ENCODE measurements around the gene ASIC3. TPM values are rescaled to one million over a fixed set of nuclear protein-coding genes. Genes with fewer than 3 reads are reported as not detected.

Gene ASIC3
- total RNA-seq, 1 experiment from 2014 or later = 1.6 TPM

- no peak for DNase-seq (ENCODE audit: low read depth)
These were observed 40.7 kb downstream of the ASIC3 start for GRCh38 chr7:151088856-151089699.

DNA sequence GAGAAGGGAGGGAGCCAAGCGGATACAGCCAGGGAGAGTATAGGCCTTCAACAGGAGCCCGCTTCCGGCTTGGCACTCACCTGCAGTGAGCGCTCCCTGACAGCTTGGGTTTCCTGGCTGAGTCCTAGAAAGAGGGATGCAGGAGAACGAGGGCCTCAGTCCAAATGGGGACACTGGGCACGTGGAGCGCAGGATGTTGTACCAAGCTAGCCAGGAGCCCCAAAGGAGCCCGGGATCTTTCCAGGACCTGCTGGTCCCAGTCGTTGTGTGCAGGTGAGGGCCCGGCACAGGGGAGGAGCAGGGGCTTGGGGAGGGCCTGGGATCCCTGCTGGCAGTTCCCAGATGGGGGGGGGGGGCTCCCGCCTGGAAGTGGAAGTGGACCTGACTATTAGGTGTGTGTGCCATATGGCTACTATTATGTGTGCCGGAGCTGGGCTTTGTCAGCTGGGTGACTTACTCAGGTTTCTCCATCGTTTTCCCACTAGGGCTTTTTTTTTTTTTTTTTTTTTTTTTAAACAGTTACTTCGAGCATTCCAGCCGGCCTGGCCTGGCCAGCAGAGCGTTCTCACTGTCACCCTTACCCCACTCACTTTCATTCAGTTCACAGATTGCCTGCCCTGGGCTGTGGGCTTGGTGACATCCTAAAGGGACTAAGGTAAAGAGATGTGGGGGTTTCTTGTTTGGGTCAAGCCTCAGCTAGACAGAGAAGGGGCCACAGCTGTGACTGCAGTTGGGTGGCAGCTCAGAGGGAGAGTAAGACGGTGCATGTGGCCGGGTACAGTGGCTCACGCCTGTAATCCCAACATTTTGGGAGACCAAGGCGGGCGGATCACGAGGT, 41.8 kb downstream of the ASIC3 start:
- in situ Hi-C loops (cut with HindIII; ENCODE audit: low pct_unique_long_range_greater_than_20kb, low sequenced_read_pairs) = no loop called here
- DNase-seq (ENCODE audit: low read depth) = no peak

More at GRCh38 chr7:151088856-151089699, 40.7 kb downstream of the ASIC3 start:
- in situ Hi-C loops (cut with HindIII; ENCODE audit: low pct_unique_long_range_greater_than_20kb, low sequenced_read_pairs) = no loop called here

DNA sequence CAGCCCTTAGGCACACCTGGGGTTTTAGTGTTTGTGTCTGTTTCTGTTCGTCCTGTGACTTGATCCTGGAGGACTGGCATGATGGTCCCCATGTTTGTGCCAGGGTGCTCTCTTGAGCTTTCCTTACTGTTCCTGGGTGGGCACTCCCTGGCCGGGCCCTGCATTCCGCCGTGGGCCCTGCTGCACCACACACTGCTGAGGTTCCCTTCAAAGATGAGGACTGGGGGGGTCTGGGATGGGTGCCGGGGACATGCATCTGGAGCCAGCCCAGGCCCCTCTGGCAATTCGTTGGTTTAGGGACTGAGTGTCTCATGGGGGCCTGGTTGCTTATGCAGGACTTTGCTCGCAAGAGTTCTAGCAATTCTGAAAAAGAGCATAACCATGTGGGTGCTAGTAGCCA, 42.7 kb downstream of the ASIC3 start:
- DNase-seq (ENCODE audit: low read depth) = no peak
- in situ Hi-C loops (cut with HindIII; ENCODE audit: low pct_unique_long_range_greater_than_20kb, low sequenced_read_pairs) = no loop called here

DNA sequence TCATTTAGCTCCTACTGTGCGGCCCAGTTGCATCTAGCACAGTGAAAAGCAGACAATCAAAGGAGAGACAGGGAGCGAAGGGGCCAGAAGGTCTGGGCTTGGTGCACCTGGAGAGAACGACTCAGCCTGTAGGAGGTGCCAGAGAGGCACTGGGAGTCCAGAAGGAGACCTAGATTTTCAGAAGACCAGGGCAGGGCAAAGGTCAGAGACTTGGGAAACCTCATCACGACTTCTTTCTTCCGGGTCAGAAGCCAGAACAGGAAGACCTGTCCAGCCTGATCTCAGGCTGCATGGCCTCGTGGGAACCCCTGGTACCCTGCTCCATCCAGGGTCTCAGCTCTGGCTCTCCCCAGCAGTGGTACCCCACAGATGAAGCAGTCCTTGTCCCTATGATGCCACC, 43.1 kb downstream of the ASIC3 start:
- in situ Hi-C loops (cut with HindIII; ENCODE audit: low pct_unique_long_range_greater_than_20kb, low sequenced_read_pairs) = no loop called here
- no peak for DNase-seq (ENCODE audit: low read depth)

DNA sequence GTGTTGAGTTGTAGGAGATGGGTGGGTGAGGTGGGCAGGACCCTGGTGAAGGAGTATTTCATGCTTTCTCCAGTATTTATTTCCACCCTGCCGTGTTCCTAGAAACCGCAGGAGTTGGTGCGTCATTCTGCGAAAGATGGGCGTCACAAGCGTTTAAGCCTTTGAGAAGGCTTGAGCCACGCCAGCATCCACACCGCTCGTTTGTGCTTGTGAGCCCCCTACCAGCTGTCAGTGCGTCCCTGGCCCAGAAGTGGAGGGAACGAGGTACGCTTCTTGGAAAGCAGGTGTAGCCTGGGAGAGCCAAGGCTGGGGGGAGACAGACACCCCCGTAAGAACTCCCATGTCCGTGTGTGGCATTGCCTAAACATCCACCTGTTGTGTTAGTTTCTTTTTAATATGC, 43.7 kb downstream of the ASIC3 start:
- in situ Hi-C loops (cut with HindIII; ENCODE audit: low pct_unique_long_range_greater_than_20kb, low sequenced_read_pairs) = no loop called here
- DNase-seq (ENCODE audit: low read depth) = no peak

GRCh38 chr7:151093748-151094147, 45.4 kb downstream of the ASIC3 start:
- no peak for DNase-seq (ENCODE audit: low read depth)
- in situ Hi-C loops (cut with HindIII; ENCODE audit: low pct_unique_long_range_greater_than_20kb, low sequenced_read_pairs) = no loop called here

- no peak for DNase-seq (ENCODE audit: low read depth)
- in situ Hi-C loops (cut with HindIII; ENCODE audit: low pct_unique_long_range_greater_than_20kb, low sequenced_read_pairs) = no loop called here
These were observed 46.3 kb downstream of the ASIC3 start for GRCh38 chr7:151094675-151095074.

GRCh38 chr7:151095123-151095797, 46.9 kb downstream of the ASIC3 start:
- in situ Hi-C loops (cut with HindIII; ENCODE audit: low pct_unique_long_range_greater_than_20kb, low sequenced_read_pairs) = no loop called here
- no peak for DNase-seq (ENCODE audit: low read depth)

DNA sequence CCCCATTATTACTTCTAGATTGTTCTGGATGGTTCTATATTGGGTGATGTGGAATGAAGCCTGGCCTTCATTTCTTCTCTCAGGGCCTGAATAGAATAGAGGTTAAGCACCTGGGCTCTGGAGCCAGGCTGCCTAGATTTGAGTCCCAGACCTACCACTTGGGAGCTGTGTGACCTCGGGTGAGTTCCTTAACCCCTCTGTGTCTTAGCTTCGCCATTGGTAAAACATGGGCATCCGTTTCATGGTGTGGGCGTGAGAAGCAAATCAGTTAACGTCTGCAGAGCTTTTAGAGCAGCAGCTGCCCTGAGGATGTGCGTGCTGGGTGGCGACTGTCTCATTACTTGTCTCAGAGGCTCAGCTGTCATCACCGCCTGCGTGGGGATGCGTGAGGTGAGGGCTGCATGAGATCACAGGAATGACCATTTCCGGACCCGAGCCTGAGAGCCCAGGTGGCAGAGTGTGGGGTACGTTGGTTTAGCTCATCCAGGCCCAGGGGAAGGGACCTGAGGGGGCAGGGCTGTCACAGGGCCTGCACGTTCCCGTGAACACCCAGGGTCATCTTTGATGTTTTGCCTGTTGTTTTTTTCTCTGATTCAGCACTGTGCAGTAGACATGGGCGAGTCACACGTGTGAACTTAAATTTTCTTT, 47.6 kb downstream of the ASIC3 start:
- no peak for DNase-seq (ENCODE audit: low read depth)
- in situ Hi-C loops (cut with HindIII; ENCODE audit: low pct_unique_long_range_greater_than_20kb, low sequenced_read_pairs) = no loop called here

- in situ Hi-C loops (cut with HindIII; ENCODE audit: low pct_unique_long_range_greater_than_20kb, low sequenced_read_pairs) = no loop called here
These were observed 51.3 kb downstream of the ASIC3 start for GRCh38 chr7:151099486-151100211.

GRCh38 chr7:151100921-151101320, 52.6 kb downstream of the ASIC3 start:
- no peak for DNase-seq (ENCODE audit: low read depth)
- in situ Hi-C loops (cut with HindIII; ENCODE audit: low pct_unique_long_range_greater_than_20kb, low sequenced_read_pairs) = no loop called here

More at GRCh38 chr7:151099486-151100211, 51.3 kb downstream of the ASIC3 start:
- DNase-seq (ENCODE audit: low read depth) = no peak

- in situ Hi-C loops (cut with HindIII; ENCODE audit: low pct_unique_long_range_greater_than_20kb, low sequenced_read_pairs) = no loop called here
- no peak for DNase-seq (ENCODE audit: low read depth)
These were observed 53.5 kb downstream of the ASIC3 start for GRCh38 chr7:151101621-151102396.

Other genes with a start within 250 kb of the ASIC3 start
- gene TMEM176B, start 248.2 kb upstream of the ASIC3 start, total RNA-seq (2014; rRNA removed; shearing (Covaris generic); ENCODE audit: low replicate concordance) = not detected in 2 replicates
- not detected in 2 replicates for gene TMEM176A, start 247.8 kb upstream of the ASIC3 start, total RNA-seq (2014; rRNA removed; shearing (Covaris generic); ENCODE audit: low replicate concordance)
- gene AOC1, start 196.0 kb upstream of the ASIC3 start, total RNA-seq (2014; rRNA removed; shearing (Covaris generic); ENCODE audit: low replicate concordance) = not detected in 2 replicates
- gene KCNH2, start 70.2 kb upstream of the ASIC3 start, total RNA-seq (2014; rRNA removed; shearing (Covaris generic); ENCODE audit: low replicate concordance) = 8.4 and 9.1 TPM in 2 replicates
- gene NOS3, start 57.5 kb upstream of the ASIC3 start, total RNA-seq (2014; rRNA removed; shearing (Covaris generic); ENCODE audit: low replicate concordance) = 2.9 and 12.0 TPM in 2 replicates
- 0.68 TPM in 1 of 2 replicates, not detected in the other for gene ATG9B, start 24.0 kb upstream of the ASIC3 start, total RNA-seq (2014; rRNA removed; shearing (Covaris generic); ENCODE audit: low replicate concordance)
- 19.6 and 31.5 TPM in 2 replicates for gene ABCB8, start 20.1 kb upstream of the ASIC3 start, total RNA-seq (2014; rRNA removed; shearing (Covaris generic); ENCODE audit: low replicate concordance)
- 30.1 and 37.2 TPM in 2 replicates for gene CDK5, start 9.4 kb downstream of the ASIC3 start, total RNA-seq (2014; rRNA removed; shearing (Covaris generic); ENCODE audit: low replicate concordance)
- gene SLC4A2, start 11.1 kb downstream of the ASIC3 start, total RNA-seq (2014; rRNA removed; shearing (Covaris generic); ENCODE audit: low replicate concordance) = 237 and 345 TPM in 2 replicates
- 126 and 140 TPM in 2 replicates for gene FASTK, start 32.3 kb downstream of the ASIC3 start, total RNA-seq (2014; rRNA removed; shearing (Covaris generic); ENCODE audit: low replicate concordance)
- gene TMUB1, start 35.0 kb downstream of the ASIC3 start, total RNA-seq (2014; rRNA removed; shearing (Covaris generic); ENCODE audit: low replicate concordance) = 63.7 and 67.2 TPM in 2 replicates
- gene AGAP3, start 37.9 kb downstream of the ASIC3 start, total RNA-seq (2014; rRNA removed; shearing (Covaris generic); ENCODE audit: low replicate concordance) = 32.6 and 33.8 TPM in 2 replicates
- gene GBX1, start 119.2 kb downstream of the ASIC3 start, total RNA-seq (2014; rRNA removed; shearing (Covaris generic); ENCODE audit: low replicate concordance) = not detected in 2 replicates
- gene ASB10, start 138.7 kb downstream of the ASIC3 start, total RNA-seq (2014; rRNA removed; shearing (Covaris generic); ENCODE audit: low replicate concordance) = not detected in 2 replicates
- not detected in 2 replicates for gene H2BK1, start 162.0 kb downstream of the ASIC3 start, total RNA-seq (2014; rRNA removed; shearing (Covaris generic); ENCODE audit: low replicate concordance)
- 36.8 and 47.9 TPM in 2 replicates for gene ABCF2, start 178.7 kb downstream of the ASIC3 start, total RNA-seq (2014; rRNA removed; shearing (Covaris generic); ENCODE audit: low replicate concordance)
- 27.5 and 38.2 TPM in 2 replicates for gene CHPF2, start 184.0 kb downstream of the ASIC3 start, total RNA-seq (2014; rRNA removed; shearing (Covaris generic); ENCODE audit: low replicate concordance)
- gene SMARCD3, start 200.2 kb downstream of the ASIC3 start, total RNA-seq (2014; rRNA removed; shearing (Covaris generic); ENCODE audit: low replicate concordance) = 12.4 and 13.1 TPM in 2 replicates